WTC11 (cell line): ENCODE measurements around the gene OAT. TPM values are rescaled to one million over a fixed set of nuclear protein-coding genes. Genes with fewer than 3 reads are reported as not detected.
"Not testable (repeated sequence)": the region's sequence is repeated elsewhere in the genome, so short reads cannot be mapped to it uniquely, and the experiment has no call there.

Source experiments
- ATAC-seq: fragments of 200-7000 bp; cut with Tn5 transposase; 2 replicates; pipeline ENCODE4 v1.10.0; 2021; ENCODE audit warnings: mild to moderate bottlenecking, moderate library complexity
- CTCF ChIA-PET: fragments of 300-600 bp; sonication (Branson Sonifier 250); formaldehyde crosslinking; loops from one replicate; lab custom pipeline; 2021; ENCODE audit warnings: antibody characterized with exemption; lab: Charles Lee
- POLR2A ChIA-PET: fragments of 350-600 bp; sonication (Branson Sonifier 250); formaldehyde crosslinking; loops from one replicate; lab custom pipeline; 2021; ENCODE audit warnings: antibody characterized with exemption; lab: Charles Lee
- DNase-seq: peaks from one replicate; pipeline ENCODE4 v3.0.0; 2021; ENCODE audit warnings: low spot score
- H3K27ac Mint-ChIP-seq: 2 replicates; pipeline ENCODE4 v1.8.0; 2021; ENCODE audit warnings: mixed read lengths
- H3K27me3 Mint-ChIP-seq: 2 replicates; pipeline ENCODE4 v1.8.0; 2021; ENCODE audit warnings: low read depth, mild to moderate bottlenecking, moderate library complexity, mixed read lengths
- H3K36me3 Mint-ChIP-seq: 2 replicates; pipeline ENCODE4 v1.8.0; 2021; ENCODE audit warnings: mixed read lengths
- H3K4me1 Mint-ChIP-seq: 2 replicates; pipeline ENCODE4 v1.8.0; 2022; ENCODE audit warnings: mixed read lengths
- H3K4me3 Mint-ChIP-seq: 2 replicates; pipeline ENCODE4 v1.8.0; 2021; ENCODE audit warnings: mild to moderate bottlenecking, moderate library complexity, mixed read lengths
- H3K9me3 Mint-ChIP-seq: 2 replicates; pipeline ENCODE4 v1.8.0; 2021; ENCODE audit warnings: mixed read lengths
- ATF1 ChIP-seq: sonication (generic); formaldehyde crosslinking; IDR thresholded peaks from 2 replicates; pipeline ENCODE4 v1.8.1; 2023; ENCODE audit warnings: mild to moderate bottlenecking, moderate library complexity, missing genetic modification reagents
- CBFB ChIP-seq: sonication (generic); formaldehyde crosslinking; IDR thresholded peaks from 2 replicates; pipeline ENCODE4 v1.8.1; 2022; ENCODE audit warnings: mild to moderate bottlenecking, low read depth, missing genetic modification reagents
- CREM ChIP-seq: sonication (generic); formaldehyde crosslinking; IDR thresholded peaks from 2 replicates; pipeline ENCODE4 v1.8.1; 2022; ENCODE audit warnings: mild to moderate bottlenecking, missing genetic modification reagents, moderate library complexity
- ESRRA ChIP-seq: sonication (generic); formaldehyde crosslinking; IDR thresholded peaks from 2 replicates; pipeline ENCODE4 v1.8.1; 2022; ENCODE audit warnings: mild to moderate bottlenecking, missing genetic modification reagents, borderline replicate concordance
- FOXJ3 ChIP-seq: sonication (generic); formaldehyde crosslinking; IDR thresholded peaks from 2 replicates; pipeline ENCODE4 v1.9.0; 2021; ENCODE audit warnings: missing genetic modification reagents, mild to moderate bottlenecking, borderline replicate concordance
- GTF2I ChIP-seq: fragments of 250-450 bp; sonication (Bioruptor Pico); conservative IDR thresholded peaks from 2 replicates; pipeline ENCODE4 v1.4.0; 2021; ENCODE audit warnings: mild to moderate bottlenecking
- IRF2 ChIP-seq: sonication (generic); formaldehyde crosslinking; IDR thresholded peaks from 2 replicates; pipeline ENCODE4 v1.8.0; 2022; ENCODE audit warnings: low read depth, missing genetic modification reagents, borderline replicate concordance
- MXD4 ChIP-seq: fragments of 250-450 bp; sonication (Bioruptor Pico); IDR thresholded peaks from 2 replicates; pipeline ENCODE4 v1.8.0; 2021; ENCODE audit warnings: mild to moderate bottlenecking, moderate library complexity, borderline replicate concordance
- MYBL2 ChIP-seq: sonication (generic); formaldehyde crosslinking; IDR thresholded peaks from 2 replicates; pipeline ENCODE4 v1.8.1; 2023; ENCODE audit warnings: mild to moderate bottlenecking, moderate library complexity, missing genetic modification reagents
- NFE2L1 ChIP-seq: sonication (generic); formaldehyde crosslinking; IDR thresholded peaks from 2 replicates; pipeline ENCODE4 v1.8.1; 2023; ENCODE audit warnings: missing genetic modification reagents
- NFYB ChIP-seq: sonication (generic); formaldehyde crosslinking; conservative IDR thresholded peaks from 2 replicates; pipeline ENCODE4 v1.8.0; 2022; ENCODE audit warnings: low read depth, missing genetic modification reagents
- NR1H2 ChIP-seq: sonication (generic); formaldehyde crosslinking; IDR thresholded peaks from 2 replicates; pipeline ENCODE4 v1.9.0; 2021; ENCODE audit warnings: mild to moderate bottlenecking, moderate library complexity, missing genetic modification reagents
- NR3C1 ChIP-seq: sonication (generic); formaldehyde crosslinking; conservative IDR thresholded peaks from 2 replicates; pipeline ENCODE4 v1.8.1; 2023; ENCODE audit warnings: low read depth, mild to moderate bottlenecking, missing genetic modification reagents
- PREB ChIP-seq: sonication (generic); formaldehyde crosslinking; IDR thresholded peaks from 2 replicates; pipeline ENCODE4 v1.8.1; 2022; ENCODE audit warnings: mild to moderate bottlenecking, missing genetic modification reagents, moderate library complexity, borderline replicate concordance
- SOX15 ChIP-seq: fragments of 250-450 bp; sonication (Bioruptor Pico); IDR thresholded peaks from 2 replicates; pipeline ENCODE4 v1.9.0; 2021; ENCODE audit warnings: mild to moderate bottlenecking
- SP1 ChIP-seq: sonication (generic); formaldehyde crosslinking; conservative IDR thresholded peaks from 2 replicates; pipeline ENCODE4 v1.8.1; 2022; ENCODE audit warnings: missing genetic modification reagents
- ZMAT4 ChIP-seq: fragments of 250-450 bp; sonication (Bioruptor Pico); IDR thresholded peaks from 2 replicates; pipeline ENCODE4 v1.9.0; 2021; ENCODE audit warnings: mild to moderate bottlenecking
- ZNF121 ChIP-seq: sonication (generic); formaldehyde crosslinking; IDR thresholded peaks from 2 replicates; pipeline ENCODE4 v1.8.0; 2023; ENCODE audit warnings: missing genetic modification reagents
- ZNF263 ChIP-seq: sonication (generic); formaldehyde crosslinking; IDR thresholded peaks from 2 replicates; pipeline ENCODE4 v1.8.1; 2022; ENCODE audit warnings: low read depth, mild to moderate bottlenecking, moderate library complexity, missing genetic modification reagents
- ZNF396 ChIP-seq: fragments of 250-450 bp; sonication (Bioruptor Pico); IDR thresholded peaks from 2 replicates; pipeline ENCODE4 v1.8.0; 2021; ENCODE audit warnings: mild to moderate bottlenecking, moderate library complexity, borderline replicate concordance
- total RNA-seq: library from RNA; stranded (reverse); gene quantifications from 3 replicates; pipeline ENCODE4 v1.2.3, GENCODE V29; 2021
- TF ChIP-seq, protein P1 (sequence below): fragments of 200-600 bp; IDR thresholded peaks from 2 replicates; pipeline ENCODE4 v1.8.0; 2022; ENCODE audit warnings: antibody characterized with exemption
- TF ChIP-seq, protein P2 (sequence below): sonication (generic); formaldehyde crosslinking; IDR thresholded peaks from 2 replicates; pipeline ENCODE4 v1.8.0; 2022; ENCODE audit warnings: mild to moderate bottlenecking, missing genetic modification reagents
- TF ChIP-seq, protein P3 (sequence below): sonication (generic); formaldehyde crosslinking; IDR thresholded peaks from 2 replicates; pipeline ENCODE4 v1.8.0; 2022; ENCODE audit warnings: mild to moderate bottlenecking, missing genetic modification reagents
- TF ChIP-seq, protein P4 (sequence below): sonication (generic); formaldehyde crosslinking; IDR thresholded peaks from 2 replicates; pipeline ENCODE4 v1.8.1; 2023; ENCODE audit warnings: mild to moderate bottlenecking, missing genetic modification reagents, moderate library complexity

OAT gene
- total RNA-seq, 1 experiment from 2014 or later, result 117 TPM

GRCh38 chr10:124370426-124370825, 48.3 kb downstream of the OAT start:
- no peak overlapping the region for H3K4me3 Mint-ChIP-seq
- POLR2A ChIA-PET, result no interaction called here
- peaks cover 14% of the 10 kb centered on the region for H3K4me1 Mint-ChIP-seq
- peaks cover 4% of the 10 kb centered on the region; the same call in 1 of the 2 replicates for H3K9me3 Mint-ChIP-seq
- no peak for TF ChIP-seq MXD4 (CRISPR knock-in tag)
- TF ChIP-seq CBFB (CRISPR knock-in tag), result no peak
- TF ChIP-seq NFYB, result no peak
- no peak for TF ChIP-seq SOX15
- no peak for TF ChIP-seq IRF2 (CRISPR knock-in tag)
- no peak for TF ChIP-seq NFE2L1 (CRISPR knock-in tag)
- TF ChIP-seq ZNF121 (CRISPR knock-in tag), result no peak
- no peak for TF ChIP-seq GTF2I
- H3K36me3 Mint-ChIP-seq, result no peaks in the 10 kb centered on the region
- DNase-seq (no peak), ATAC-seq (no peak)
- CTCF ChIA-PET, result interaction anchor here (0.5 to 1.5 kb wide), 2 partner anchors 19 to 404 kb away, joined by 3 to 5 read pairs; no protein-coding TSS in a partner anchor
- no peak overlapping the region for H3K27ac Mint-ChIP-seq
- no peaks in the 10 kb centered on the region for H3K27me3 Mint-ChIP-seq

GRCh38 chr10:124369986-124370385, 48.7 kb downstream of the OAT start:
- Mint-ChIP-seq H3K4me1 (peaks cover 10% of the 10 kb centered on the region), H3K36me3 (no peaks in the 10 kb centered on the region), H3K27ac (no peak overlapping the region), H3K9me3 (peaks cover 4% of the 10 kb centered on the region; the same call in 1 of the 2 replicates), H3K4me3 (no peak overlapping the region), H3K27me3 (no peaks in the 10 kb centered on the region)
- CTCF ChIA-PET, result interaction anchor here (1.5 kb wide), 1 partner anchor 19 kb away, joined by 5 read pairs; no protein-coding TSS in a partner anchor
- DNase-seq, result no peak
- POLR2A ChIA-PET, result no interaction called here
- ATAC-seq, result no peak
- TF ChIP-seq ESRRA (CRISPR knock-in tag) (no peak), FOXJ3 (CRISPR knock-in tag) (no peak), CREM (CRISPR knock-in tag) (no peak)
- TF ChIP-seq, protein P1, sequence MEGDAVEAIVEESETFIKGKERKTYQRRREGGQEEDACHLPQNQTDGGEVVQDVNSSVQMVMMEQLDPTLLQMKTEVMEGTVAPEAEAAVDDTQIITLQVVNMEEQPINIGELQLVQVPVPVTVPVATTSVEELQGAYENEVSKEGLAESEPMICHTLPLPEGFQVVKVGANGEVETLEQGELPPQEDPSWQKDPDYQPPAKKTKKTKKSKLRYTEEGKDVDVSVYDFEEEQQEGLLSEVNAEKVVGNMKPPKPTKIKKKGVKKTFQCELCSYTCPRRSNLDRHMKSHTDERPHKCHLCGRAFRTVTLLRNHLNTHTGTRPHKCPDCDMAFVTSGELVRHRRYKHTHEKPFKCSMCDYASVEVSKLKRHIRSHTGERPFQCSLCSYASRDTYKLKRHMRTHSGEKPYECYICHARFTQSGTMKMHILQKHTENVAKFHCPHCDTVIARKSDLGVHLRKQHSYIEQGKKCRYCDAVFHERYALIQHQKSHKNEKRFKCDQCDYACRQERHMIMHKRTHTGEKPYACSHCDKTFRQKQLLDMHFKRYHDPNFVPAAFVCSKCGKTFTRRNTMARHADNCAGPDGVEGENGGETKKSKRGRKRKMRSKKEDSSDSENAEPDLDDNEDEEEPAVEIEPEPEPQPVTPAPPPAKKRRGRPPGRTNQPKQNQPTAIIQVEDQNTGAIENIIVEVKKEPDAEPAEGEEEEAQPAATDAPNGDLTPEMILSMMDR, result no peak

GRCh38 chr10:124369533-124369932, 49.2 kb downstream of the OAT start:
- H3K27ac Mint-ChIP-seq, ATAC-seq, H3K4me3 Mint-ChIP-seq, POLR2A ChIA-PET, DNase-seq, H3K9me3 Mint-ChIP-seq, H3K36me3 Mint-ChIP-seq, H3K27me3 Mint-ChIP-seq, H3K4me1 Mint-ChIP-seq: not testable (repeated sequence)
- CTCF ChIA-PET, result interaction anchor here (0.6 to 1.6 kb wide), 2 partner anchors 34 to 375 kb away, joined by 3 to 6 read pairs; no protein-coding TSS in a partner anchor

DNA sequence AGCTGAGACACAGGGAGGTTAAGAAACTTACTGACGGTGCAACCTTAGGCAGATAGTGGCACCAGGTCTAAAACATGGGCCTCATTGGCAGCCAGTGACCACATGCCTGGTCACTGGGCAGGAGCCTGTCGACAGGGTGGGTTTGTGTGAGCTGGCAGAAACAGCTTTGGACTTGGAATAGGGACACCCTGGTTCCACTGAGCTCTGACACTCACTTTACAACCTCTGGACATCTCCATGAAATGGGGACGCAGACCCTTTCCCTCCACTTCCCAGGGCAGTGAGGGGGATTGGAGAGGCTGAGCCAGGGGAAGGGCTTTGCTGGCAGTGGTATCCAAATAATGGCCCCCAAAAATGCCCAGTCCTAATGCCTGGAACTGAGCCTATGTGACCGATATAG, 49.7 kb downstream of the OAT start:
- Mint-ChIP-seq H3K27me3 (no peaks in the 10 kb centered on the region), H3K4me1 (0 out of 2 replicates have a peak, but pooled peaks cover under 1% of the 10 kb centered on the region), H3K36me3 (no peaks in the 10 kb centered on the region), H3K9me3 (peaks cover 4% of the 10 kb centered on the region; the same call in 1 of the 2 replicates), H3K27ac (no peak overlapping the region), H3K4me3 (no peak overlapping the region)
- DNase-seq (no peak), ATAC-seq (no peak)
- ChIA-PET POLR2A (interaction anchor here (0.6 kb wide), 1 partner anchor 58 kb away, joined by 3 read pairs; no protein-coding TSS in a partner anchor), CTCF (interaction anchor here (0.6 to 1.6 kb wide), 2 partner anchors 35 to 374 kb away, joined by 3 to 6 read pairs; no protein-coding TSS in a partner anchor)
- TF ChIP-seq, protein P2, sequence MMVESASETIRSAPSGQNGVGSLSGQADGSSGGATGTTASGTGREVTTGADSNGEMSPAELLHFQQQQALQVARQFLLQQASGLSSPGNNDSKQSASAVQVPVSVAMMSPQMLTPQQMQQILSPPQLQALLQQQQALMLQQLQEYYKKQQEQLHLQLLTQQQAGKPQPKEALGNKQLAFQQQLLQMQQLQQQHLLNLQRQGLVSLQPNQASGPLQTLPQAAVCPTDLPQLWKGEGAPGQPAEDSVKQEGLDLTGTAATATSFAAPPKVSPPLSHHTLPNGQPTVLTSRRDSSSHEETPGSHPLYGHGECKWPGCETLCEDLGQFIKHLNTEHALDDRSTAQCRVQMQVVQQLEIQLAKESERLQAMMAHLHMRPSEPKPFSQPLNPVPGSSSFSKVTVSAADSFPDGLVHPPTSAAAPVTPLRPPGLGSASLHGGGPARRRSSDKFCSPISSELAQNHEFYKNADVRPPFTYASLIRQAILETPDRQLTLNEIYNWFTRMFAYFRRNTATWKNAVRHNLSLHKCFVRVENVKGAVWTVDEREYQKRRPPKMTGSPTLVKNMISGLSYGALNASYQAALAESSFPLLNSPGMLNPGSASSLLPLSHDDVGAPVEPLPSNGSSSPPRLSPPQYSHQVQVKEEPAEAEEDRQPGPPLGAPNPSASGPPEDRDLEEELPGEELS, result no peak
- TF ChIP-seq NR3C1 (CRISPR knock-in tag) (no peak), ZNF263 (CRISPR knock-in tag) (no peak), ZNF396 (CRISPR knock-in tag) (no peak), SP1 (CRISPR knock-in tag) (no peak), PREB (CRISPR knock-in tag) (no peak), ATF1 (CRISPR knock-in tag) (no peak), NR1H2 (CRISPR knock-in tag) (no peak), MYBL2 (CRISPR knock-in tag) (no peak), ZMAT4 (no peak)
- TF ChIP-seq, protein P3, sequence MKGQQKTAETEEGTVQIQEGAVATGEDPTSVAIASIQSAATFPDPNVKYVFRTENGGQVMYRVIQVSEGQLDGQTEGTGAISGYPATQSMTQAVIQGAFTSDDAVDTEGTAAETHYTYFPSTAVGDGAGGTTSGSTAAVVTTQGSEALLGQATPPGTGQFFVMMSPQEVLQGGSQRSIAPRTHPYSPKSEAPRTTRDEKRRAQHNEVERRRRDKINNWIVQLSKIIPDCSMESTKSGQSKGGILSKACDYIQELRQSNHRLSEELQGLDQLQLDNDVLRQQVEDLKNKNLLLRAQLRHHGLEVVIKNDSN (CRISPR knock-in tag), result no peak
- TF ChIP-seq, protein P4, sequence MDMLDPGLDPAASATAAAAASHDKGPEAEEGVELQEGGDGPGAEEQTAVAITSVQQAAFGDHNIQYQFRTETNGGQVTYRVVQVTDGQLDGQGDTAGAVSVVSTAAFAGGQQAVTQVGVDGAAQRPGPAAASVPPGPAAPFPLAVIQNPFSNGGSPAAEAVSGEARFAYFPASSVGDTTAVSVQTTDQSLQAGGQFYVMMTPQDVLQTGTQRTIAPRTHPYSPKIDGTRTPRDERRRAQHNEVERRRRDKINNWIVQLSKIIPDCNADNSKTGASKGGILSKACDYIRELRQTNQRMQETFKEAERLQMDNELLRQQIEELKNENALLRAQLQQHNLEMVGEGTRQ (CRISPR knock-in tag), result no peak
- TF ChIP-seq, all 79 proteins: peak for 0
